Stomach (tissue), 9 donors: ENCODE measurements around the gene CACNA1H. TPM values are rescaled to one million over a fixed set of nuclear protein-coding genes. Genes with fewer than 3 reads are reported as not detected.
A peak's percentile ranks its signal among the peaks of the same experiment; 100 is the strongest.

Experiments used
- DNase-seq, 2 donors: peaks; one replicate each; pipeline versions ENCODE4 v3.0.0 to v3.0.0-alpha.2; 2013 to 2019
- H3K27ac ChIP-seq, 5 donors: fragments of 200-600 bp in 4 of 5; sonication (generic) in 4 of 5; one replicate each; pipeline ENCODE4 v1.5.1; 2013 to 2019; ENCODE audit warnings: mild to moderate bottlenecking in 1 of 5, moderate library complexity in 1 of 5
- H3K27me3 ChIP-seq, 3 donors: fragments of 200-600 bp; sonication (generic); one replicate each; pipeline ENCODE4 v1.5.1; 2017 to 2019; ENCODE audit warnings: mixed run types in 1 of 3
- H3K36me3 ChIP-seq, 4 donors: fragments of 200-600 bp; sonication (generic); 1 replicate in 3 of 4; 2 replicates in 1 of 4; pipeline ENCODE4 v1.5.1; 2016 to 2019
- H3K4me1 ChIP-seq, 4 donors: fragments of 200-600 bp; sonication (generic); one replicate each; pipeline ENCODE4 v1.5.1; 2016 to 2019
- H3K4me3 ChIP-seq, 4 donors: fragments of 200-600 bp; sonication (generic) in 3 of 4; one replicate each; pipeline ENCODE4 v1.5.1; 2016 to 2019; ENCODE audit warnings: mild to moderate bottlenecking in 1 of 4
- H3K9me3 ChIP-seq, 4 donors: fragments of 200-600 bp; sonication (generic); one replicate each; pipeline ENCODE4 v1.5.1; 2016 to 2019
- CTCF ChIP-seq, 7 experiments: fragments of 450-650 bp in 4 of 7; fragments of 200-600 bp in 3 of 7; sonication (generic) in 3 of 7; IDR thresholded peaks; one replicate each; pipeline ENCODE4 v1.5.1; 2016 to 2019; ENCODE audit warnings: antibody characterized with exemption in 7 of 7, control low read depth in 2 of 7, mild to moderate bottlenecking in 1 of 7
- EP300 ChIP-seq: sonication (generic); formaldehyde crosslinking; IDR thresholded peaks from one replicate; pipeline ENCODE4 v1.6.1; 2017; ENCODE audit warnings: antibody characterized with exemption
- POLR2A ChIP-seq, 4 donors: fragments of 450-650 bp; IDR thresholded peaks; one replicate each; pipeline ENCODE4 v1.6.1; 2016; ENCODE audit warnings: antibody characterized with exemption in 4 of 4, control low read depth in 2 of 4, mild to moderate bottlenecking in 1 of 4, moderate library complexity in 1 of 4
- POLR2AphosphoS5 ChIP-seq, 3 donors: sonication (generic); formaldehyde crosslinking; IDR thresholded peaks; one replicate each; pipeline ENCODE4 v1.6.1; 2016; ENCODE audit warnings: antibody characterized with exemption in 3 of 3
- WGBS, 5 donors: extraction: QIAGEN DNeasy Blood & Tissue Kit in 3 of 5; methylation state at CpG; one replicate each; pipeline versions ENCODE4 v1.1.5 to v1.1.7; 2013 to 2018; 5-methylcytosine and 5-hydroxymethylcytosine counted together
- intact Hi-C: fragments of 100-400 bp; cut with DNase I; formaldehyde crosslinking; loops from one replicate; pipeline ENCODE4 v1.15.1; 2023; ENCODE audit warnings: low total_unique reads
- polyA plus RNA-seq, 3 donors: library from polyadenylated mRNA; stranded (reverse); fragments of 200-250 nt; gene quantifications; one replicate each; pipeline ENCODE4 v1.2.3, GENCODE V29; 2013
- total RNA-seq, 5 donors: library from RNA; depleted of rRNA; stranded (reverse); fragments of >200 nt; gene quantifications; one replicate each; pipeline versions ENCODE4 v1.1.0 to v1.2.3, GENCODE V29; 2014 to 2016
- donor health status: healthy with polysubstance abuse.
- donor health status: Bipolar disorder and iron deficiency.
- donor health status: healthy.

The CACNA1H gene
- total and polyA plus RNA-seq, 8 donors: 1.5 to 49.6 (median 19.6) TPM

- Histone ChIP-seq H3K4me3 (no peak overlapping the region), H3K36me3 (no peaks in the 10 kb centered on the region), H3K27ac (no peak overlapping the region), H3K9me3 (peaks cover 0 to 8% (median 4%) of the 10 kb centered on the region in 4 donors), H3K4me1 (peaks cover 0 to 13% (median 2%) of the 10 kb centered on the region in 4 donors), H3K27me3 (peaks cover 0 to 33% (median 1%) of the 10 kb centered on the region in 3 donors)
- TF ChIP-seq CTCF (IDR thresholded peaks at IDR 0.05) (no peak), EP300 (no peak), POLR2A (IDR thresholded peaks at IDR 0.05) (no peak)
- DNase-seq: no peak
- intact Hi-C loops: no loop called here
- WGBS, 5 donors: 92 to 97% (median 95%) methylated on average over 5 of the region's 5 CpGs
Observed at GRCh38 chr16:1147027-1147426, 5.9 kb upstream of the CACNA1H start.

- H3K9me3 ChIP-seq: peaks cover 0 to 8% (median 4%) of the 10 kb centered on the region in 4 donors
- 80 to 88% (median 82%) methylated on average over 13 to 22 of the region's 22 CpGs for WGBS, 5 donors
- H3K36me3 ChIP-seq: no peaks in the 10 kb centered on the region
- no peak for DNase-seq
- peaks cover 8 to 29% (median 17%) of the 10 kb centered on the region in 4 donors for H3K4me1 ChIP-seq
- peaks cover under 1 to 49% (median 17%) of the 10 kb centered on the region in 3 donors for H3K27me3 ChIP-seq
- peak overlapping the region in 2 of 5 donors; percentile 37 to 78 for H3K27ac ChIP-seq
- intact Hi-C loops: no loop called here
- no peak for TF ChIP-seq POLR2A (IDR thresholded peaks at IDR 0.05)
- no peak for TF ChIP-seq CTCF (IDR thresholded peaks at IDR 0.05)
- no peak for TF ChIP-seq EP300
- TF ChIP-seq POLR2AphosphoS5 (IDR thresholded peaks at IDR 0.05): no peak
- H3K4me3 ChIP-seq: no peak overlapping the region
Observed at GRCh38 chr16:1149101-1149636, 3.7 kb upstream of the CACNA1H start.

GRCh38 chr16:1150511-1150982 is 2.4 kb upstream of the CACNA1H start:
- peaks cover 0 to 8% (median 4%) of the 10 kb centered on the region in 4 donors for H3K9me3 ChIP-seq
- peaks cover 5 to 56% (median 31%) of the 10 kb centered on the region in 3 donors for H3K27me3 ChIP-seq
- H3K27ac ChIP-seq: peak overlapping the region in 2 of 5 donors; percentile 29 to 78
- TF ChIP-seq POLR2AphosphoS5 (IDR thresholded peaks at IDR 0.05): no peak
- TF ChIP-seq POLR2A (IDR thresholded peaks at IDR 0.05): no peak
- TF ChIP-seq CTCF (IDR thresholded peaks at IDR 0.05): no peak
- no peak for TF ChIP-seq EP300
- H3K36me3 ChIP-seq: no peaks in the 10 kb centered on the region
- peak in 1 of 2 donors; percentile 46 for DNase-seq
- H3K4me1 ChIP-seq: peaks cover 22 to 43% (median 31%) of the 10 kb centered on the region in 4 donors
- intact Hi-C loops: no loop called here
- no peak overlapping the region for H3K4me3 ChIP-seq
- 47 to 61% (median 57%) methylated on average over 21 of the region's 21 CpGs for WGBS, 5 donors

GRCh38 chr16:1151424-1152122 is 1.3 kb upstream of the CACNA1H start:
- Histone ChIP-seq H3K4me1 (peaks cover 29 to 53% (median 41%) of the 10 kb centered on the region in 4 donors), H3K36me3 (no peaks in the 10 kb centered on the region), H3K9me3 (peaks cover 0 to 8% (median 4%) of the 10 kb centered on the region in 4 donors), H3K27ac (peak overlapping the region in 3 of 5 donors; percentile 46 to 78 (median 65)), H3K4me3 (no peak overlapping the region), H3K27me3 (peaks cover 8 to 61% (median 39%) of the 10 kb centered on the region in 3 donors)
- WGBS, 5 donors: 44 to 57% (median 54%) methylated on average over 11 to 18 of the region's 18 CpGs
- TF ChIP-seq POLR2AphosphoS5 (IDR thresholded peaks at IDR 0.05): no peak
- no peak for TF ChIP-seq POLR2A (IDR thresholded peaks at IDR 0.05)
- TF ChIP-seq EP300: no peak
- TF ChIP-seq CTCF (IDR thresholded peaks at IDR 0.05): no peak
- DNase-seq: no peak
- intact Hi-C loops: no loop called here
